GF-D8 (cell line): ENCODE data around the gene CCDC148.
"Not testable (repeated sequence)": the region's sequence is repeated elsewhere in the genome, so short reads cannot be mapped to it uniquely, and the experiment has no call there.

Source experiments
- DNase-seq: peaks from one replicate; lab custom pipeline; 2025; lab: John Stamatoyannopoulos, UW

Gene CCDC148

DNA sequence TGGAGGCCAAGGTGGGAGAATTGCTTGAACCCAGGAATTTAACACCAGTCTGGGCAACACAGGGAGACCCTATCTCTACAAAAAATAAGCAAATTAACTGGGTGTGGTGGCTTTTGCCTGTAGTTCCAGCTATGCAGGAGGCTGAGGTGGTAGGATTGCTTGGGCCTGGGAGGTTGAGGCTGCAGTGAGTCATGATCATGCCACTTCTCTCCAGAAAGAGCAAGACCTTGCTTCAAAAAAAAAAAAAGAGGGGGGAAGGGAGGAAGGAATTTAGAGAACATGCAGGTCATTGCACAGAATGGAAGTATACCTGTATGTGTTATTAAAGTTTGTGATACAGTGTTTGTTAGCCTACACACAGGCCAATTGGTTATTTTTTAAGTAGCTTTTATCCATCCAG is 26.0 kb upstream of the CCDC148 start:
- DNase-seq: no peak

DNA sequence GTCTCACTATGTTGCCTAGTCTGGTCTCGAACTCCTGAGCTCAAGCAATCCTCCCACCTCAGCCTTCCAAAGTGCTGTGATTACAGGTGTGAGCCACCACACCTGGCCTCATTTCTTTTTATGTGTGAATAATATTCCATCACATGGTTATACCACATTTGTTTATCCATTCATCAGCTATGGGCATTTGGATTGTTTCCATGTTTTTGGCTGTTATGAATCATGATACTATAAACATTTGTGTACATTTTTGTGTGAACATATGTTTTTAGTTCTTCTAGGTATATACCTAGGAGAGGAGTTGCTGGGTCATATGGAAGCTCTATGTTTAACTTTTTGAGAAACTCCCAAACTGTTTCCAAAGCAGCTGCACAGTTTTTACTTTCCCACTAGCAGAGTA is 24.6 kb upstream of the CCDC148 start:
- DNase-seq: no peak

DNA sequence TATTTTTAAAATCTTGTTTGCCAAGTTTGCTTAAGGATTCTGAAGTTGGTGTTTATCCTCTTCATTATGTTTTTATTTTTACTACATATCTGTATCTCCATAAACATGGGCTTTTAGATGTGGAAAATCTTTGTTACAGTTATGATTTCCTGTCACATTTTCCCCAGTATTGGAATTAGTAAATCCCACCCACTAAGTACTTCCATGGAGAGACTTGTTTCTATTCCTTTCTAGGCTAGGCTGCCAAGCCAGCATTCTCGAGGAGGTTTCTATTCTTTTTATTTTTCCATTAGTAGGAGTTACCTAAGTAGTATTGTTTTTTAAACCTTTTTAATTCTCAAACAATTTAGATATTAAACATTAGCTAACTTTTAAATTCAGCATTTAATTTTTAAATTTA is 22.3 kb upstream of the CCDC148 start:
- DNase-seq: no peak

DNA sequence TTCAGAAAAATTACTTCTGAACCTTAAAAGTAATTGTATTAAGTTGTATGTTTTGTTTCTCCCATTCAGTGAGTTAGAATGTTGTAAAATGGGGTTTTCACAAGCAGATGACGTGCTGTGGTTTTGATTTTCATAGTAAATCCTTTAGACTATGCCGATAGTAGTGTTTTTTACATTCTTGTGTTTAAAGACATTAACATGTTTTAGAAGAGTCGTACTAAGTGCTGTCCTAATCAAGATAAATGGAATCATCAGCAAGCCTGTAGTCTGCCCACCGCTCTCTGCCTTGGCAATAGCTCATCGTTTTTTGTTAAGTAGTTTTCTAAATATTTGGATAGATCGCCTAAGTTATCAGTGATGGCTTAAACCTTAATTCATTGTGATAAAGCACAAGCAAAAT is 21.7 kb upstream of the CCDC148 start:
- no peak for DNase-seq

DNA sequence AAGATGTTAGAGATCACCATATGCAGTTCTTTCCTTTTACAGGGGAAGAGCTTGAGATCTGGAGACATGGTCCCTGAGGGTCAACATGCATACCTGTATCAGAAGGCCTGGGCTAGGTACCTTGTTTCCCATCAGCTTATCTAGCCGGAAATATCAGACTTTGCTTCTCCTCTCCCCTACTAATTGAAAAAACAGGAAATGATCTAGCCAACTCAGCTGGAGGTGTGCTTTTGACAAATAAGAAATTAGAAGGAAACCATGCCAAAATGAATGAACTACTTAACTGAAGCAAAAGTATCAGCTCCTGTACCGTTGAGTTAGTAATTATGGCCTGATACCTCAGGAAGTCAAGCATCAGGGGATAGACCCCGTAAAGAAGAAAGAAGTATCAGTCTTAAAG is 20.6 kb upstream of the CCDC148 start:
- DNase-seq: no peak

DNA sequence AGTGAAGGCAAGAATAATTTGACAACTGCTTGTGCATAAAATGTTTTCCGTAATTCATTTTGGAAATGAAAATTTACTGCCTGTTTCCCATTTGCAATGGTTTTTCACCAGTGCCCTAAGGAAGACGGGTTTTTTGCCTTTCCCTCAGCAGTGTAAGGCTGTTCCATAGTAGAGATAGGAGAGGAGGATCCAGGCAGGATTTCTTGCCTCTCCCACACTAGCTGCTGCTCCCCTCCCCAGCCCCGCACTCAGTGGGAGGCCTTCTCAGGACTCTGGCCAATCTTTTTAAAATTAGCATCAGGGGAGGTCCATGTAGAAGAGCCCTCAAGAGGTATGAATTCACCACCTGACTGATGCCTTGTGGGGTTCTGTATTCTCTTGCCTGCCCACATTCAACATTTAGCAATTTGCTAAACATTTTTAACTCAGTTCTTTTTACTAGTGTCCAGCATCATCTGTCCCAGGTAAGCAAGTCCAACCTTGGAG is 18.0 kb upstream of the CCDC148 start:
- DNase-seq: not testable (repeated sequence)

DNA sequence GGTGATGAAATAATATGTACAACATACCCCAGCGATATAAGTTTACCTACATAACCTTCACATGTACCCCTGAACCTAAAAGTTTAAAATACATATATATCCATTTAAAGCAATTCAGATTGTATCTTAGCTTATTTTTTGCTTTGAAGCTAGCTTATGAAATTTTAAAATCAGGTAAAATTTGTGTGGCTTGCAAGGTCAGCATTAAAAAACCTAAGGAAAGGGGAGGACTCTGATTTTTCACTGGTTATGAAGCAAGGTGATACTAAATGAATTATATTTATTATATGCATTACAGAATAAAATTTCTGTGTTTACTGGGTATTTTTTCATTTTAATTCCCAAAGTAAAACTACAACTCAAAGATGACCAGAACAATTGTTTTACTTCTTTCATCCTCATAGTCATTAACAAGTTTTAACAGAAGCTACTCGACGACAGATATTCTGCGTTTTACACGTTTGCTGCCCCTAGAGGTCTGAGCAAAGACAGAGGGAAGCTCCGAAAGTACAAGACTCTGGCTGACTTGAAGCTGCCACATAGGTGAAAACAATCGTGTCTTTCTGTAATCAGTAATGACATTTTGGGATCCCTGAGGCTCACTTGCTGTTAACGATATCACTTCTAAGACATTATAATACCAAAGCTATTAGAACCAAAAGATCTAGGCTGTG is 17.3 kb upstream of the CCDC148 start:
- DNase-seq: no peak

DNA sequence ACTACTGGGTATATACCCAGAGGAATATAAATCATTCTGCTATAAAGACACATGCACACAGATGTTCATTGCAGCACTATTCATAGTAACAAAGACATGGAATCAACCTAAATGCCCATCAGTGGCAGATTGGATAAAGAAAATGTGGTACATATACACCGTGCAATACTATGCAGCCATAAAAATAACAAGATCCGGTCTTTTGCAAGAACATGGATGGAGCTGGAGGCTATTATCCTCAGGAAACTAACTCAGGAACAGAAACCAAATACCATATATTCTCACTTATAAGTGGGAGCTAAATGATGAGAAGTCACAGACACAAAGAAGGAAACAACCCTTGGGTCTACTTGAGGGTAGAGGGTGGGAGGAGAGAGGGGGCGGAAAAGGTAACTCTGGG is 16.7 kb upstream of the CCDC148 start:
- DNase-seq: not testable (repeated sequence)

DNA sequence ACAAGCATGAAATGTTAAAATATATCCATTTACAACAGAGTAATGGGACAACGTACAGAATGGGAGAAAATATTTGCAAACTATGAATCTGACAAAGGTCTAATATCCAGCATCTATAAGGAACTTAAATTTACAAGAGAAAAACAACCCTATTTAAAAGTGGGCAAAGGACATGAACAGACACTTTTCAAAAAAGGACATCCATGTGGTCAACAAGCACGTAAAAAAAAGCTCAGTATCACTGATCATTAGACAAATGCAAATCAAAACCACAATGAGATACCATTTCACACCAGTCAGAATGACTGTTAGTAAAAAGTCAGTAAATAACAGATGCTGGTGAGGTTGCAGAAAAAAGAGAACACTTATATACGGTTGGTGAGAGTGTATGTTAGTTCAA is 16.3 kb upstream of the CCDC148 start:
- not testable (repeated sequence) for DNase-seq

DNA sequence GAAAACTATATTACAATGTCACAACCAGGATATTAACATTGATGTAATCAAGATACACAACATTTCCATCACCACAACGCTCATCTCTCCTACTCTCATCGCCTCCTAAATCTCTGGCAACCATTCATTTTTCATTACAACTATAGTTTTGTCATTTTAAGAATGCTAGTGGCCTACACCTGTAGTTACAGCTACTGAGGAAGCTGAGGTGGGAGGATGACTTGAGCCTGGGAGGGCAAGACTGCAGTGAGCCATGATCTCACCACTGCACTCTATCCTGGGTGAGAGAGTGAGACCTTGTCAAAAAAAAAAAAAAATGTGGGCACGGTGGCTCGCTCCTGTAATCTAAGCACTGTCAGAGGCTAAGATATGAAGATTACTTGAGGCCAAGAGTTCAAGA is 10.7 kb upstream of the CCDC148 start:
- no peak for DNase-seq

DNA sequence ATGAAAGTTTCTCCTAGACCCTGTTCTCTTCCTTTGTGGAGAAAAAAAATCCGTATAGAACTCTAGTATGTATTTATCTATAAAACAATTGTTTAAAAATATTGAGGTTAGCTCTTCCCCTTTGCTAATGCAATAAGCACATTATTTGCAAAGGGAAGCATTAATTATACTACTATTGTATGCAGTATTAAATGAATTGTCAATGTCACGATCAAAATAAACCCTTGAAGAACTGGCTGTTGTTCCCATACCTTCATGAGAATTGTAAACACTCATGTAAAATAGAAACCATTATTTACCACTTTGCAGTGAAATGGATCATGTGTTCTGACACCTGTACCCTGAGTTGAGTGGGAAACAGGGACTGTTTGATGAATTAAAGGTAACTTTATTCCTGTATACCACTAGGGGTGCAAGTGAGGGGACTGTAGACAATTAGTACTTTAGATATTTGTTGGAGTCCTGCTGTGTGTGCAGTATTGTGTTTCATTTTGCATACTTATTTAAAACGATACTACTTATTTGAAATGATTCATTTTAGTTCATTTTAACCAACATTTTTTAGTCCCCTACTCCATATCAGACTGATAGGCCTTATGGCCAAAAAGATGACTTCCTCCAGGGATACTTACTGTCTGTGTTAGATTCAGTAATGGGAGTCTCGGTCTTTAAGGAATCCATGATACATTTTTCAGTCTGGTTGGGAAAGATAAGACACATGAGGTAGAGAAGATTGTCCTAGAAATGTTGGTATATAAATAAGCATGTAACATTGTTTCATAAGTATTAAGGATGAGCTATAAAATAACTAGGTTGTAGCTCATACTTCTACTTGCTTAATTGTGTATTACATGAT is 8.1 kb upstream of the CCDC148 start:
- no peak for DNase-seq

DNA sequence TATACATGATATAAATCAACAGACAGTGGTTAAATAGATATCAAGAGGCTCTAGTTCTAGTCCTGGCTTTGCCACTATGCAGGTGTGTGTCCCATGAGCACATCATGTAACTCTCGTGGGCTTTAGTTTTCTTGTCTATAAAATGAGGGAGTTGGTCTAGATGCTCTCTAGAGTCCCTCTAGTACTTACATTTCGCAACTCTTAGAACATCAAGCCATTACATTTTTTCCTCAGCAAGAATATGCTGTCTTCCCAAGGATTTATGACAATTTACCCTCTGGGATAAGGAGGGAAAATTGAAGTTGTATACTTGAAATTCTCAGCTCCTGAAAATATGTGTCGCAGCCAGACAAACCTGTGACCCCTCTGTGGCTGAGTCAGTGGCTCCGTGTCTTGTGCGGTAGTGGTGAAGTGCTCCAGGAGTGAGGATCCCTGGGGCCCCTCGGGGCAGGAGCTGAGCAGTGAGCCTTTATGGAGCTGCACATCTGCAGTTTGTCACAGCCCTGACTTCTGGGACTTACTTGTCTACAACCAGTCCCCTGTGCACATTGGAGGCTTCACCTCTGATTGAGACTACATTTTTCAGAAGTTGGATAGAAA is 7.0 kb upstream of the CCDC148 start:
- no peak for DNase-seq

DNA sequence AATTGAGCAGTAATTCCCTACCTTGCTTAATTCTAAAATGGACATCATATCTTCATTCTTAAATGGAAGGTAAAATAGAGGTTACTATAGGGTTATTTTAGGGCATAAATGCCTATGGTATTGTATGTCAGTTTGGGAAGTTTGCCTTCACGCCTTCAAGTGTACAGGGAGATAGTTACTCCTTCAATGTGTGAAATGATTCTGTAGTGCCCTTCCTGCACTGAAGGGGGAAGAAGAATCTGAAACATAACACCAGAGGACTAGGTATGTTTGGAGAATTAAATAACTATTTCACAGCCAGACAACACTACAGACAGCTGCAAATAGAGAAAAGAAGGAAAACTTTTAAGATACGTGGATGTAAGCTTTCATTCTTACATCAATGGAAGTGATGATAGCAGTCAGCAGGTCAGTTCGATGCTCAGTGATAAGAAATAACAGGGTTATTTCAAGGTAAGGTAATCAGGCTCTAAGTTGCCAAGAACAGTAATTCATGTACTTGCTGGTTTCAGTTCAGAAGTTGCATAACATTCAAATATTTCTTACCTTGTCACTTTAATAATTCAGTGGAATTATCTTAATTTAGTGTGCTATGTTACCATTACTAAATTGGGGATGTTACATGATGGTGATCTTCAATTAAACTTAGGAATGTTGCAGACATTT is 4.2 kb upstream of the CCDC148 start:
- no peak for DNase-seq

DNA sequence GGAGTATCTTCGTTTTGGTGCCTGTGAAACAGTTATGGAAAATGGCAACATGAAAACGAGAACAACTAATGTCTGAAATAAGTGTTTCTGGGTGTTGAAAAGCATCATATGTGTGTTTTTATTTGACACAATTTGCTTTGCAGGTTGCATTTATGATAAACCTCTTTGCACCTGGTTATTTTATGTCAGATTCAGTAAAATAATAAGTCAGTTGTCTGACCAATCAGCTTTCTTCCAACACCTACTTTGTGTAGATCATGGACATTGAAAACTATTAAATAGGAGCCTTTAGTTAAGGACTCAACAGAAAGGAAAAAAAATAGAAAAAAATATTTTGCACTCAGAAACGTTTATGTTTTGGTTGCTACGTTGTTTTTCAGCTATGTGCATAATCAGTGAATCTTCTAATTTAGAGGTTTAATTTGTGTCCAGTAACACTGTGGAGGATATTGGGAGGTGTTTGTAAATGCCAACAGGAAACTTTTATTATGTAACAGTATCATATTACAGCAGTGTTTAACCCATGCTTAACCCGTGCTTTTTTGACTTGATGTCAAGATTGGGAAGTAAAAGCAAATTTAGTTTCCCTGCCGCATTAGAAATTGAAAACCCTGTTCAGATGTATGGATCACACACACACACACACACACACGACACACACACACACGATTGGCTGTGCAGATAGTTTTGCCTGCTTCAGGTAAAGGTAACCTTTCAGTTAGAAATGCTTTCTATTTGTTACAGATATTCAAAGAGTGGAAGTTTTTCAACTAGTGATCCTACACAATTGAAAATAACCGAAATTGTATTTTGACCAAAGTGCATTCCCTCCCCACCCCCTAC is 2.8 kb upstream of the CCDC148 start:
- peak; percentile 48 for DNase-seq

DNA sequence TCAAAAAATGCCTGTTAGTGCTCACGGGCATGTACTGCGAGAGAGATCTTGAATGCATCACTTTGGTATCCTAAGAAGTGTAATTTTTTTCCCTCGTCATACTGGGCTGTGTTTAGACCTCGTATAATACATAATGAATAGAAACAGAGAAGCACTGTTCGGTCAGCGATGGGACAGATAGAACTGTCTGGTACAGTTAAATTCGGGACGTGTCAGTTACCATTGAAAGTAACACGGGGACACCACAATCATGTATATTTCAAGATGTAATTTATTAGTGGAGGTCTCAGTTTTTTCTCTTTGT is 2.0 kb upstream of the CCDC148 start:
- no peak for DNase-seq

DNA sequence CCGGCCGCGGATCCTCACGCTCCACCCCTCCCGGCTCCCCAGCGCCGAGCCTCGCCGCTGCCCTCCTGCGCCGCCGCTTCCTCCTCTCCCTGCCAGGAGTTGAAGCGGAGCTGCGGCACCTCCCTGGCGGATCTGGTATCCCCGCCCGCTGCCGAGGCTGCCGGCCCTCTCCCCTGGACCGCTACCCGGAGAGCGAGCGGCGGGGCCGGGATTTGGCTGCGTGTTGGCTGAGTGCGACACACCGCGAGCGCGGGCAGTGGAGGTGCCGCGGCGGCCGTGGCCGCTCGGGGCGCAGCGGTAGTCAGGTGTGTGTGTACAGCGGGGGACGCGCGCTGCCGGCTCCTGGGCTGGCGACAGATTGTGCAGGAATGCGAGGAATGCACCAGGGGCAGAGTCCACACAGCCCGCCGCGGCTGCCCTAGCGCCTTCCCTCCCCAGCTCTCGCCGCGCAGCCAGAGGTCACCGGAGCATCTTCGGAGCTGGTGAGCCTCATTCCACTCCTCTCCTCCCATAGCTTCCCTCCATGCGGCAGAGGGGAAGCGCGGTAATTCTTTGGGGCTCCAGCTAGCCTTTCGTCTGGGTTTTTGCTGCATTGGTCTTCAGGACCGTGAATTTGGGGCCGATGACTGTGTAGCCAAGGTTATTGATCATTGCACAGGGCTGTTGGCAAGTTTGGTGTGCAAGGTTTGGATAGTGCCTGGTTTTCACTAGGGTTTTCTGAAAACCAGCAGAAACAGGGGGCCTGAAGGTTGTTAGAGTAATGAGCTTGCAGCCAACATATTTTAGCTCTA is 1.5 kb upstream of the CCDC148 start:
- DNase-seq: peak; percentile 23

DNA sequence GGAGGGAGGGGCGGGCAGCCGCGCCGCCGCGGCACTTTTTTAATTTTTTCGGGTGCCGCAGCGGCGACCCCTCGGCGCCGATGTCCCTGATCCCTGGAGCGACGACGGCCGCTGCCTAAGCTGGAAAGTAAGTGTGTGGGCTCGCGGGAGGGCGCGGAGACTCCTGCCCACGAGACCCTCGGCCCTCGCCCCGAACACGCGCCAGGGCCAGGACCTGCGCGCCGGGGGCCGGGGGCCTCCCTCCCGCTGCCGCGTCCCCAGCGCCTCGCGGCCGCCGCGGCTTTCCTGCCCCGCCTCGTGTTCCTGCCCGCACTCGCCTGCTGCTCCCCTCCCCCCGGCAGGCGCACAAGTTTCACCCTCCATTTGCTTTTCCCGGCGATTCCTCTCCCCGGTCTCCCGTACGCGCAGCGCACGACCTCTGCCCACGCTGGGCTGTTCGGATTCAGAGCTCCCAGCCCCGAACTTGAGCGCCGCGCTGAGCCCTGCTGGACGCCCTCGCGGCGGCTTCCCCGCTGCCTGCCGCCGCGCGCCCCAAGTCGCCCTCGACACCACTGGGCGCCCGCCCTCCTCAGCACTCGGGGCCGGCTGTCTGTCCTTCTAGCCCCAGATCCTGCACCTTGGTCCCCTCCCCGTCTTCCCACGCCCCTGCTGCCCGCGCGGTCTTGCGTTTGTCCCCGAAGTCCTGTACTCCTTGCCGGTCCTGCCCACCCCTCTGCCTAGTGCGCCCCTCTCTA is 706 bp upstream of the CCDC148 start:
- peak; percentile 25 for DNase-seq

DNA sequence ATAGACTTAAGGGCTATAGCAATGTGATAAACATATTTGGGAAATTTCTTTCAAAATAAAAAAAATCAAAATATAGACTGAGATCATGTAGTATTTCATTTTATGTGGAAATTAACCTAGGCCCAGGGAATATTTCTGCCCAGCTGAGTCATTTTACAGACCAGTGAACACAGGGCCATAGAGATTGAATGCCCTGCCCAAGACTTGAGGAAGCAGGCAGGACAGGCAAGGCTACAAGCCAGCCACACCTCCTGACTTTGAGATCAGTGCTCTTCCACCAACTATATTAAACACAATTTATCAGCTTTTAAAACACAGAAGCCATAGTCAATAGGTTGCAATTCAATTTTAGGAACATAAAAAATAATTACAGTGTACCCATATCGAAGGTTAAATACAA is 12.9 kb downstream of the CCDC148 start:
- DNase-seq: no peak

DNA sequence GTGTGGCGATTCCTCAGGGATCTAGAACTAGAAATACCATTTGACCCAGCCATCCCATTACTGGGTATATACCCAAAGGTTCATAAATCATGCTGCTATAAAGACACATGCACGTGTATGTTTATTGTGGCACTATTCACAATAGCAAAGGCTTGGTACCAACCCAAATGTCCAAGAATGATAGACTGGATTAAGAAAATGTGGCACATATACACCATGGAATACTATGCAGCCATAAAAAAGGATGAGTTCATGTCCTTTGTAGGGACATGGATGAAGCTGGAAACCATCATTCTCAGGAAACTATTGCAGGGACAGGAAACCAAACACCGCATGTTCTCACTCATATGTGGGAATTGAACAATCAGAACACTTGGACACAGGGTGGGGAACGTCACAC is 17.5 kb downstream of the CCDC148 start:
- not testable (repeated sequence) for DNase-seq

DNA sequence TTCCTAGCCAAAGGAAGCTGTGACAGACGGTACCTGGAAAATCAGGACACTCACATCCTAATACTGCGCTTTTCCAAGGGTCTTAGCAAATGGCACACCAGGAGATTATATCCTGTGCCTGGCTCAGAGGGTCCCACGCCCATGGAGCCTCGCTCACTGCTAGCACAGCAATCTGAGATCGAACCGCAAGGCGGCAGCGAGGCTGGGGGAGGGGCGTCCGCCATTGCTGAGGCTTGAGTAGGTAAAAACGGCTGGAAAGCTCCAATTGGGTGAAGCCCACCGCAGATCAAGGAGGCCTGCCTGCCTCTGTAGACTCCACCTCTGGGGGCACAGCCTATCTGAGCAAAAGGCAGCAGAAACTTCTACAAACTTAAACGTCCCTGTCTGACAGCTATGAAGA is 22.8 kb downstream of the CCDC148 start:
- DNase-seq: not testable (repeated sequence)
